ENCODE results near the gene RBM39.

DNA sequence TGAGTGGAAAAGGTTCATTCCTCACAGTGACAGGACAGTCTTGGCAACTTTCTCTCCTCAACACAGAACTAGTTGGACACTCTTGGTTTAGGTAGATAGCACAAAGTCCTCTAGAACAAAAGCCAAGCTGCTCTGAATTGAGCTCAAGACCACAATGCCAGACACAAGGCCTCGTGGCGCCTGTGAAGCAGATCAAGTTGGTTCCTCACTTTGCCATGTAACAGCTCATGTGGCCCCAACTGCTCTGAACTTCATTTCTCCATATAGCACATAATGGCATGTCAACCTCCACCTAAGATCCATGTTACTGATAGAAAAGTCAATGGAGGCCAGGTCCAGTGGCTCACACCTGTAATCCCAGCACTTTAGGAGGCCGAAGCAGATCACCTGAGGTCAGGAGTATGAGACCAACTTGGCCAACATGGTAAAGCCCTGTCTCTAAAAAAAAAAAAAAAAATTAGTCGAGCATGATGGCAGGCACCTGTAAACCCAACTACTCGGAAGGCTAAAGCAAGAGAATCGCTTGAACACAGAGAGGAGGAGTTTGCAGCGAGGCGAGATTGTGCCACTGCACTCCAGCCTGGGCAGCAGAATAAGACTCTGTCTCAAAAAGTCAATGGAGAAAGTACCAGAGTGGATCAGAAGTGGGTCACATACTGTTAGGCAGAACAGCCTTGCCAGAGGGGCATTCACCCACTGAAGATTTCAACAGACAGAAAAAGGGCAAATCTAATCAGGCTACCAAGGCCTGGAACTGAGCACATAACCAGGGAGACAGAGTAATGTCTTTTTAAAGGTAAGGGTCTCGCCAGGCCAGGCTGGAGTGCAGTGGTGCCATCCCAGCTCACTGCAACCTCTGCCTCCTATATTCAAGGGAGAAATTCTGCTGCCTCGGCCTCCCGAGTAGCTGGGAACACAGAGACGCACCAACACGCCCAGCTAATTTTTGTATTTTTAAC lies 21.6 kb downstream of the RBM39 start:
- TF ChIP-seq, protein P1, sequence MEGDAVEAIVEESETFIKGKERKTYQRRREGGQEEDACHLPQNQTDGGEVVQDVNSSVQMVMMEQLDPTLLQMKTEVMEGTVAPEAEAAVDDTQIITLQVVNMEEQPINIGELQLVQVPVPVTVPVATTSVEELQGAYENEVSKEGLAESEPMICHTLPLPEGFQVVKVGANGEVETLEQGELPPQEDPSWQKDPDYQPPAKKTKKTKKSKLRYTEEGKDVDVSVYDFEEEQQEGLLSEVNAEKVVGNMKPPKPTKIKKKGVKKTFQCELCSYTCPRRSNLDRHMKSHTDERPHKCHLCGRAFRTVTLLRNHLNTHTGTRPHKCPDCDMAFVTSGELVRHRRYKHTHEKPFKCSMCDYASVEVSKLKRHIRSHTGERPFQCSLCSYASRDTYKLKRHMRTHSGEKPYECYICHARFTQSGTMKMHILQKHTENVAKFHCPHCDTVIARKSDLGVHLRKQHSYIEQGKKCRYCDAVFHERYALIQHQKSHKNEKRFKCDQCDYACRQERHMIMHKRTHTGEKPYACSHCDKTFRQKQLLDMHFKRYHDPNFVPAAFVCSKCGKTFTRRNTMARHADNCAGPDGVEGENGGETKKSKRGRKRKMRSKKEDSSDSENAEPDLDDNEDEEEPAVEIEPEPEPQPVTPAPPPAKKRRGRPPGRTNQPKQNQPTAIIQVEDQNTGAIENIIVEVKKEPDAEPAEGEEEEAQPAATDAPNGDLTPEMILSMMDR (CRISPR knock-in tag; IDR thresholded peaks at IDR 0.05) = no peak
- TF ChIP-seq, protein P2, sequence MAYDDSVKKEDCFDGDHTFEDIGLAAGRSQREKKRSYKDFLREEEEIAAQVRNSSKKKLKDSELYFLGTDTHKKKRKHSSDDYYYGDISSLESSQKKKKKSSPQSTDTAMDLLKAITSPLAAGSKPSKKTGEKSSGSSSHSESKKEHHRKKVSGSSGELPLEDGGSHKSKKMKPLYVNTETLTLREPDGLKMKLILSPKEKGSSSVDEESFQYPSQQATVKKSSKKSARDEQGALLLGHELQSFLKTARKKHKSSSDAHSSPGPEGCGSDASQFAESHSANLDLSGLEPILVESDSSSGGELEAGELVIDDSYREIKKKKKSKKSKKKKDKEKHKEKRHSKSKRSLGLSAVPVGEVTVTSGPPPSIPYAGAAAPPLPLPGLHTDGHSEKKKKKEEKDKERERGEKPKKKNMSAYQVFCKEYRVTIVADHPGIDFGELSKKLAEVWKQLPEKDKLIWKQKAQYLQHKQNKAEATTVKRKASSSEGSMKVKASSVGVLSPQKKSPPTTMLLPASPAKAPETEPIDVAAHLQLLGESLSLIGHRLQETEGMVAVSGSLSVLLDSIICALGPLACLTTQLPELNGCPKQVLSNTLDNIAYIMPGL (CRISPR knock-in tag; IDR thresholded peaks at IDR 0.05; ENCODE audit: borderline replicate concordance in 1 of 2, low read depth in 1 of 2) = no peak
- no peak; the same call in 1 of the 2 replicates for TF ChIP-seq ZNF329 (CRISPR knock-in tag; IDR thresholded peaks at IDR 0.05; ENCODE audit: low read depth)
- TF ChIP-seq ZNF460 (CRISPR knock-in tag; IDR thresholded peaks at IDR 0.05; ENCODE audit: borderline replicate concordance) = no peak
- no peak for TF ChIP-seq TOPORS (CRISPR knock-in tag; IDR thresholded peaks at IDR 0.05)
- no peak for TF ChIP-seq EZH2 (conservative IDR thresholded peaks at IDR 0.05; ENCODE audit: low read depth, low read length)
- TF ChIP-seq JDP2 (CRISPR knock-in tag; IDR thresholded peaks at IDR 0.05; ENCODE audit: borderline replicate concordance) = no peak
- TF ChIP-seq POLR2AphosphoS5 (IDR thresholded peaks at IDR 0.05; ENCODE audit: low read depth, low read length) = peak; percentile 36; the same call in 1 of the 2 replicates
- TF ChIP-seq ZFX (CRISPR knock-in tag; IDR thresholded peaks at IDR 0.05; ENCODE audit: low read depth) = no peak
